PFSK-1 (cell line): Measurements from ENCODE around the gene TEDC2.

ENCODE experiments used
- FOXP2 ChIP-seq: optimal IDR thresholded peaks from 2 replicates; pipeline ENCODE3; 2011; ENCODE audit warnings: borderline replicate concordance, control low read depth, inconsistent platforms; ENCODE audit not compliant: insufficient read depth; ENCODE audit errors: extremely low read length, extremely low read depth
- POLR2AphosphoS5 ChIP-seq: IDR thresholded peaks from 2 replicates; pipeline ENCODE4 v1.6.1; 2012; ENCODE audit warnings: low read depth, mild to moderate bottlenecking, control low read depth, low read length, moderate library complexity
- SIN3A ChIP-seq: IDR thresholded peaks from 2 replicates; pipeline ENCODE4 v1.6.1; 2012; ENCODE audit warnings: mild to moderate bottlenecking, low read length, moderate library complexity, borderline replicate concordance; ENCODE audit not compliant: insufficient read depth
- TAF1 ChIP-seq: IDR thresholded peaks from 2 replicates; pipeline ENCODE4 v1.6.1; 2012; ENCODE audit warnings: low read length, control low read depth, borderline replicate concordance; ENCODE audit not compliant: insufficient read depth
- TF ChIP-seq, protein P1 (sequence below), 2 experiments: IDR thresholded peaks; 2 replicates each; pipeline versions ENCODE4 v1.6.1 to v1.8.0; 2011 to 2012; ENCODE audit warnings: low read depth in 2 of 2, low read length in 2 of 2, control low read depth in 1 of 2, inconsistent platforms in 1 of 2, mild to moderate bottlenecking in 1 of 2, moderate library complexity in 1 of 2; ENCODE audit not compliant: insufficient read depth in 1 of 2

The TEDC2 gene

DNA sequence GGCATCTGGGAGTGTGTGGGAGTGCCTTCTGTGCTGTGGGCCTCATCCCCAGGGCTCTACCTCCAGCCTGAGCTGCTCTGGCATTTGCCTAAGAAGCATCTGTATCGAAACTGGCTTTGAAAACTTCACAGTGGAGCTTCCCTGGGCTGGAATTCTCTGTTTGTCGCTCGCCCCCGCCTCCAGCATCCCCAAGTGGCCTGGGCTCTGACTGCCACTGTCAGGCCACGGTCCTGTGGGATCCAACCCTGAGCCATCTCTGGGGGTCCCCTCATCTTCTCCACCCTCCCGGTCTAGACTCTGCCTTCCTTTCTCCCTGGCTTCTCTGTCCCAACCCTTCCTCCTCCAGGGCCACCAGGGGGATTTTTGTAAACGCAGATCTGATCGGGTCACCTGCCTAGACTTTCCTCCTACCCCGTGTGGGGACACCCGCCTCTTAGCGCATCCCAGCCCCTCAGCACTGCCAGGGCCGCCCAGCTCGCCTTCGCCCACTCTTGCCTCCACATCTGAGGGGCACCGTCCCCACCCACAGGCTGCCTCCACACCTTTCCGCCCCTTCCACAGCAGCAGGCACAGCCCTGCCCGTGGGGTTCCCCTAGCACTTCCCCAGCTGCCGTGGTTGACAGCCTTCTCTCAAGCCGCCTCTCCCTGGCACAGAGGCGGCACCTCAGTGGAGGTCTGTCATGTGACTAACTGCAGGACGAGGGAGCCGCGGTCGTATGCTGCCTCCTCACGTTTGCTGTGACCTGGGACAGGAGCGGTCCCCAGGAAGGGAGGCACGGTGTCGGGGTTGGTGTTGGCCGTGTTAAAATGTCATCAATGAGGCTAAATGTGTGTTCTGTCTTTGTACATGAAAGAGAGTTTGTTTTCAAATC lies 27.0 kb downstream of the TEDC2 start:
- TF ChIP-seq FOXP2: no peak
- no peak for TF ChIP-seq POLR2AphosphoS5
- no peak for TF ChIP-seq TAF1
- no peak for TF ChIP-seq SIN3A
- TF ChIP-seq, protein P1, sequence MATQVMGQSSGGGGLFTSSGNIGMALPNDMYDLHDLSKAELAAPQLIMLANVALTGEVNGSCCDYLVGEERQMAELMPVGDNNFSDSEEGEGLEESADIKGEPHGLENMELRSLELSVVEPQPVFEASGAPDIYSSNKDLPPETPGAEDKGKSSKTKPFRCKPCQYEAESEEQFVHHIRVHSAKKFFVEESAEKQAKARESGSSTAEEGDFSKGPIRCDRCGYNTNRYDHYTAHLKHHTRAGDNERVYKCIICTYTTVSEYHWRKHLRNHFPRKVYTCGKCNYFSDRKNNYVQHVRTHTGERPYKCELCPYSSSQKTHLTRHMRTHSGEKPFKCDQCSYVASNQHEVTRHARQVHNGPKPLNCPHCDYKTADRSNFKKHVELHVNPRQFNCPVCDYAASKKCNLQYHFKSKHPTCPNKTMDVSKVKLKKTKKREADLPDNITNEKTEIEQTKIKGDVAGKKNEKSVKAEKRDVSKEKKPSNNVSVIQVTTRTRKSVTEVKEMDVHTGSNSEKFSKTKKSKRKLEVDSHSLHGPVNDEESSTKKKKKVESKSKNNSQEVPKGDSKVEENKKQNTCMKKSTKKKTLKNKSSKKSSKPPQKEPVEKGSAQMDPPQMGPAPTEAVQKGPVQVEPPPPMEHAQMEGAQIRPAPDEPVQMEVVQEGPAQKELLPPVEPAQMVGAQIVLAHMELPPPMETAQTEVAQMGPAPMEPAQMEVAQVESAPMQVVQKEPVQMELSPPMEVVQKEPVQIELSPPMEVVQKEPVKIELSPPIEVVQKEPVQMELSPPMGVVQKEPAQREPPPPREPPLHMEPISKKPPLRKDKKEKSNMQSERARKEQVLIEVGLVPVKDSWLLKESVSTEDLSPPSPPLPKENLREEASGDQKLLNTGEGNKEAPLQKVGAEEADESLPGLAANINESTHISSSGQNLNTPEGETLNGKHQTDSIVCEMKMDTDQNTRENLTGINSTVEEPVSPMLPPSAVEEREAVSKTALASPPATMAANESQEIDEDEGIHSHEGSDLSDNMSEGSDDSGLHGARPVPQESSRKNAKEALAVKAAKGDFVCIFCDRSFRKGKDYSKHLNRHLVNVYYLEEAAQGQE (IDR thresholded peaks at IDR 0.05; ENCODE audit: insufficient read depth in 1 of 2, low read depth in 2 of 2, low read length in 2 of 2): no peak

GRCh38 chr16:2487517-2487842 lies 27.6 kb downstream of the TEDC2 start:
- no peak for TF ChIP-seq POLR2AphosphoS5
- no peak for TF ChIP-seq FOXP2
- TF ChIP-seq, protein P1 (IDR thresholded peaks at IDR 0.05; ENCODE audit: insufficient read depth in 1 of 2, low read depth in 2 of 2, low read length in 2 of 2): no peak
- no peak for TF ChIP-seq SIN3A
- TF ChIP-seq TAF1: no peak

DNA sequence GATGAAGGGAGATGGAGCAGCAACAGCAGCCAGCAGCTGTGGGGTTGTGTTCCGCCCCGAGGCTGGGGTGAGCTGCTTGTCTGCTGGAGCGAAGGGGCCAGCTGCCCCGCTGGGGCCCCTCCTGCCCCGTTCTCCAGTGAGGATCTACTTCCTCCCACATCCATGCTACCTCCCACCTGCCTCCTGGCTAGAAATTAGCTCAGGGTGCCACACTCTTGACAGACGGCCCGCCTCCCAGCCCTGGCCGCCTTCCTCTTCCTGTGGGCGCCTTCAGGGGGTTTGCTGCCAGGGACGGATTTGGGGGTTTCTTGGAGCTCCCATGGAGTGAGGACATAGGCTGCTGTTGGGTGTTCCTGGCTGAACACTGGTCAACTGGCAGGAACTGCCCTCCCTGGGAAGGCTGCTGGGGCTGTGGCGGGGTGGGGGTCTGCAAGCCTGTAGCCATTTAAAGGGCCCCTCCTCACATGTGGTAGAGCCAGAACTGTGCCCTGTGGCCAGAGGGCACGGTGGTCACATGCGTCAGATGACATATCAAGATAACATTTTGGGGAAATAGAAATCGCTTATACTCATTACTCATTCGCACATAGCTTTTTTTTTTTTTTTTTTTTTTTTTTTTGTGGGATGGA lies 28.1 kb downstream of the TEDC2 start:
- TF ChIP-seq POLR2AphosphoS5 (no peak), TAF1 (no peak), SIN3A (no peak), FOXP2 (no peak)
- TF ChIP-seq, protein P1 (IDR thresholded peaks at IDR 0.05; ENCODE audit: insufficient read depth in 1 of 2, low read depth in 2 of 2, low read length in 2 of 2): no peak

GRCh38 chr16:2489581-2489980 lies 29.7 kb downstream of the TEDC2 start:
- TF ChIP-seq TAF1: no peak
- TF ChIP-seq, protein P1 (IDR thresholded peaks at IDR 0.05; ENCODE audit: insufficient read depth in 1 of 2, low read depth in 2 of 2, low read length in 2 of 2): no peak
